Cardiac fibroblast (primary cell): Measurements from ENCODE around the gene HMGCL.

ENCODE experiments used
- DNase-seq, 2 donors: peaks; one replicate each; pipeline versions ENCODE4 v3.0.0 to v3.0.0-alpha.2; 2010; ENCODE audit warnings: low read depth in 2 of 2
- H3K4me3 ChIP-seq, 2 donors: replicated peaks in 1 of 2; 1 replicate in 1 of 2; 2 replicates in 1 of 2; pipeline ENCODE4 v1.5.1; 2011; ENCODE audit warnings: low read depth in 2 of 2, low read length in 2 of 2, mild to moderate bottlenecking in 2 of 2, moderate library complexity in 1 of 2
- CTCF ChIP-seq: IDR thresholded peaks from one replicate; pipeline ENCODE4 v1.5.1; 2011; ENCODE audit warnings: low read depth, mild to moderate bottlenecking, low read length, inconsistent platforms

Gene HMGCL

GRCh38 chr1:23825762-23826522 is 713 bp upstream of the HMGCL start:
- DNase-seq, result peak in 1 of 2 donors; percentile 11
- no peak for TF ChIP-seq CTCF
- peak overlapping the region in 1 of 2 donors; percentile 79 for H3K4me3 ChIP-seq

GRCh38 chr1:23824711-23825075 is 536 bp downstream of the HMGCL start:
- no peak for TF ChIP-seq CTCF
- DNase-seq, result no peak
- H3K4me3 ChIP-seq, result peak overlapping the region; percentile 79 to 98

GRCh38 chr1:23823767-23824166 is 1.5 kb downstream of the HMGCL start:
- no peak for TF ChIP-seq CTCF
- no peak overlapping the region for H3K4me3 ChIP-seq
- DNase-seq, result no peak

GRCh38 chr1:23817633-23818032 is 7.6 kb downstream of the HMGCL start:
- TF ChIP-seq CTCF, result no peak
- no peak for DNase-seq
- H3K4me3 ChIP-seq, result no peak overlapping the region

- no peak for TF ChIP-seq CTCF
- H3K4me3 ChIP-seq, result no peak overlapping the region
- no peak for DNase-seq
These were observed 8.3 kb downstream of the HMGCL start for GRCh38 chr1:23816906-23817305.

GRCh38 chr1:23816361-23816760 is 8.9 kb downstream of the HMGCL start:
- no peak overlapping the region for H3K4me3 ChIP-seq
- DNase-seq, result no peak
- no peak for TF ChIP-seq CTCF

GRCh38 chr1:23814016-23814415 is 11.2 kb downstream of the HMGCL start:
- DNase-seq, result peak in 1 of 2 donors; percentile 50
- TF ChIP-seq CTCF, result no peak
- H3K4me3 ChIP-seq, result no peak overlapping the region
